ENCODE results near the gene ARID1B.

Gene ARID1B

GRCh38 chr6:157050537-157051265, 273.5 kb downstream of the ARID1B start:
- no peak for DNase-seq (ENCODE audit: low read depth in 2 of 2)

DNA sequence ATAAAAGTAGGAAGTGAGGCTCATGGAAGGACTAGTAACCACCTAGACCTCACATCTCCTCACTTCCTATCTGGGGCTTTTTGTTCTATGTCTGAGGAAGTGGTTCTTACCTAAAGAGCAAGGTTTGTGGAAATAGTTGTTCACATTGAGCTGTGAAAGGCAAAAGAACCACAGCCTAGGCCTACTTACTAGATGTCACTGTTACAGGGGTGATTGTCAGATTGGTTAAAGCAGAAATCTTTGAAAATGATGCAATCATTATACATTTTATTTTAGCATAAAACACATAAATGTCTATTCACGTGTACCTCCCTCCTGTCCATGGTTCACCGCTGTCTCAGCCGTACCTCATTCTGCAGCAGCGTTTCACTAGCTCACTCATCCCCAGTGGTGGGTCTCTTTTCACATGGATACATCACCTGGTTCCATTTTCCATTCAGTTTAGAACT, 277.4 kb downstream of the ARID1B start:
- no peak for DNase-seq (ENCODE audit: low read depth in 2 of 2)

DNA sequence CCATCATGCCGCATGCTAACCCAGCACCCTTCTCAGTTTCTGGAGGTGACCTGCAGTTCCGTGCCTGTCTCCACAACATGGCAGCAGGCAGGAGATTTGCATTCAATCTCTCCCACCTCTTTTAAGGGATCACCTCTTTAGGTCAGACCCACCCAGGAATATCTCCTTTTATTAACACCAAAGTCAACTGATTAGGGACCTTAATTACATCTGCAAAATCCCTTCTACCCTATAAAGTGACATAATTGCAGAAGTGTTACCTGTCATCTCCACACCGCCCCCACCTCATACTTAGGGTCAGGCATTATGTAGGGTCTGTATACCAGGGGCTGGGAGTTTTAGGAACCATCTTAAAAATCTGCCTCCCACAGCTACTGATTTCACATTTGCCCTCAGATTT, 278.7 kb downstream of the ARID1B start:
- DNase-seq (ENCODE audit: low read depth in 2 of 2), result no peak

GRCh38 chr6:157056275-157056674, 279.1 kb downstream of the ARID1B start:
- no peak for DNase-seq (ENCODE audit: low read depth in 2 of 2)

DNA sequence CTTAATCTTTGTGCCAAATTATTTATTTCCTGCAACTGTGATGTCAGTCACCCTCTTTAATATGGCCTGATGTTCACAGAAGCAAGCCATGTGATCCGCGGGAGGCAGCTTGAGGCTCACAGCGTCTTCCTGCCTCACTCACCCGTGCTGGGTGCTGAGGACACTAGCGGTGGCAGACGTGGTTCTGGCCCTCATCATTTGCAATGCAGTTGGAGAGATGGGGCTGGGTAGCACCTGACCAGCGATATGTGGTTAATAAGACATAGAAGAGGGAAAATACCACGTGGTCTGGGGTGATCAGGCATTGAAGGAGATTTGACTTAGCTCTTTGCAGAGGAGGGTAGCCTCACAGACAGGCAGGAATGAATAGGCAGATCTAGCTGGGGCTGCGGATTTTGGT, 281.4 kb downstream of the ARID1B start:
- no peak for DNase-seq (ENCODE audit: low read depth in 2 of 2)

GRCh38 chr6:157059781-157060180, 282.6 kb downstream of the ARID1B start:
- no peak for DNase-seq (ENCODE audit: low read depth in 2 of 2)

DNA sequence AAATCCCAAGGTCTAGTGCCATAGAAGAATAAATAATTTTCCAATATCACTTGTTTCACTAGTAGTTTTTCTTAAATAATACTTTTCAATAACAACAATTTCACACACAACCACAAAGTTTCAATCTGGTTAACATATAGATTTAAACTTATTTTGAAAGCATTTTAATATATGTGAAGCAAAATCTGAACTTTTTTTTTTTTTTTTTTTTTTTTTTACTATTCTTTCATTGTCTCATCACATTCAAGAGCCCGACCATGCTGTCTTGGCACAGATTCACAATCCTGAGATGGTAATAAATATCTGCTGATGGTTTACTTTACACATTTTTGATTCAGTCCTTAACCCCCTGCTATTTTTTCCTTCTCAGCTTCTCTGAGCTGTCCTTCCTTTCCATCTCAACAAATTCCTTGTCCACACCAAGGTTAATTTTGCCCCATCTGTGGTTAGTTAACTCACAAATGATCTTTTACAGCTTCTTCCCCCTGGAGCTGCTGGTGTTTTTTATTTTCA, 283.3 kb downstream of the ARID1B start:
- no peak for DNase-seq (ENCODE audit: low read depth in 2 of 2)

GRCh38 chr6:157061770-157062594, 284.8 kb downstream of the ARID1B start:
- no peak for DNase-seq (ENCODE audit: low read depth in 2 of 2)

GRCh38 chr6:157063176-157063905, 286.2 kb downstream of the ARID1B start:
- no peak for DNase-seq (ENCODE audit: low read depth in 2 of 2)

DNA sequence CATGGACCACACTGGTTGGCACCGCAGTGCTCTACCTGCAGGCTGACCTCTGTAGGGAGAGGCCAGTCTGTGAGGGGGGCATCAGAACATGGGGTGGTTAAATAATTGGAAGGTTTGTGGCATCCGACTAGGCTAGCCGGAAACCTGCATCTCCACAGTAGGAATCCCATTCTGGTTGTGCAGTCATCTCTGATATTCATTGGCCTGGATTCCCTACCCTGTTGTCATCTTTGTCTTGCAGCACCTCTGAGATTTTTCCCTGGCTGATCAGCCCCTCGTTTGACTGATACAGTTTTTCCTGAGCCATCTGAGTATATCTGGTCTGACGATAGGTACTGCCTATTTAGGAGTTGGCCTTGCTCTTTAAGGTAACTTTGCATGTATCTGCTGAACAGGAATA, 286.7 kb downstream of the ARID1B start:
- DNase-seq (ENCODE audit: low read depth in 2 of 2), result no peak

DNA sequence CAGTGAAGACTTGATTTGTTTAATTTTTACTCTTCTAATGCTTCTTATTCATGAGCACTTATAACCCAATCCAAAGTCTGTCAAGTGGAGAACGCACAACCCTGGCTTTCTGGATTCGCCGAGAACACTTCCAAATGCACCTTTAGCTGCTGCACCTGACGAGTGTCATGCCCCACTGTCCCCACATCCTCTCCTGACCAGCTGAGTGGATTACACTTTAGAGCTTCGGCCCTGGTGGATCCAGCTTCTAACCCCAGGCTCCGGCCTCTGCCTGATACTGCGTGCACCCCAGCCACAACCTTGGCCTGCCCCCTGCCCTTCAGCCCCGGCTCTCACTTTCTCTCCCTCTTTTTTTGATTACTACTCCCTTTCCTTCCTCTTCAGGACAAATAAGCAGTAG, 287.3 kb downstream of the ARID1B start:
- no peak for DNase-seq (ENCODE audit: low read depth in 2 of 2)

DNA sequence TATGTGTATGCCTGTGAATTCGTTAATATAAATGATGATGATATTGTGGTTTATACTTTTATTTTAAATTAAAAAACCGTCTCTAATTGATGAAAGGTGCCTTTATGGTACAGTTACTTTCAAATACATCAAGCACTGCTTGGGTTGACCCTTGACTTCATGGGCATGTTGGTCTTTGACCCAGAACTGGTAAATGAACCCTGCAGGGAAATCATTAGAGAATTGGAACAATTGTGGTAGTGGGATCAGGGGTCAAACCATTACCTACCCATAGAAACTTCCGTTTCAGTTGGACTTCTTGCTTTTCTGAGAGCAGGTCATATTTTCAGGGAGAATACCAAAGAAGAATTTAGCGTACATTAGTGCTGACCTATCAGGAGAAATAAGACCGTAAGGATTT, 288.2 kb downstream of the ARID1B start:
- DNase-seq (ENCODE audit: low read depth in 2 of 2), result no peak

DNA sequence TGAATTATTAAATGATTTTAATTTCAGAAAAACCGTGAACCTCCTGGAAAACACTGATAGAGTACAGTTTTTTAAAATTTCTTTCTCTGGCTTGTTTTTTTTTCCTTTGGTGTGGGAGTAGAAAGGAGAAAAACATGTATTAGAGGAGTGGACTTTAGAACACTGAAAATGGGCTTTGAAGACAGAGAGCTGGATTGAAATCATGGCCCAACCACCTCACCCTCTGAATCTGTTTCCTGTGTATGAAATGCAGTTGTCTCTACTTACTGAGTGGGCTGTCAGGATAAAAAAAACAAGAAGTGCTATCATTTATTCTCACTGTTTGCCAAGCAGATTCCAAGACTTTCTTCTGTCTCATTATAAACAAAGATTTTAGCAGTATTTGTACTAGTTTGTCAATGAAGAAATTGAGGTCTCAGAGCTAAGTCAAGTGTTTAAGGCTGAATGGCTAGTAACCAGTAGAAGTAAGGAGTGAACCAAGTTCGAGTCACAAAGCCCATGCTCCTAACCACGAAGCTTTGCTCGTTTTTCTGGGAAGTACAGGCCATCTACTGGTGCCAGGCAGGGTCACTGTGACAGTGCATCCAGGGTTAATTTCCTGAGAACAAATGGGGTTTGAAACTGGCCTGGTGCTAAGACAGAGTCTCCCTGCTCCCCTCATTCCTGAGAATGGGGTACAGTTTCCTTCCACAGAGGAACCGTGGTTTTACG, 289.8 kb downstream of the ARID1B start:
- DNase-seq (ENCODE audit: low read depth in 2 of 2), result no peak

DNA sequence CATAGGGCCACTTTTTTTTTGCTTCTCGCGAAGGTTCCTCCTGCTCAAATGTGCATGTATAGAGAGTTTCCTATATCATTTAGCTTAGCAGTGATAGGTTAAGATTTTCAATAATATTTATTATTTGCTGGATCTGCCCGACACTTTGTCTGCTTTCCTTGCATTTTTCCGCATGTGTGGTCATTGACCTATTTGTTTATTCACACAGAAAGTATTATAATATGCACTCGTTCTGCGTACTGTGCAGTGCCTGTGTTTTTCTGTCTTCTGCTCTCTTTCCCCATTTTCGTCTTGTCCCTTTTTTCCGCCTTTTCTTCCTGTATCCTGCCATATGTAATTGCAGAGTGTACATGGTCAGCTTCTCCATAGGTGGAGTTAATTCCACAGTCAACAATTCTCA, 290.3 kb downstream of the ARID1B start:
- DNase-seq (ENCODE audit: low read depth in 2 of 2), result no peak

DNA sequence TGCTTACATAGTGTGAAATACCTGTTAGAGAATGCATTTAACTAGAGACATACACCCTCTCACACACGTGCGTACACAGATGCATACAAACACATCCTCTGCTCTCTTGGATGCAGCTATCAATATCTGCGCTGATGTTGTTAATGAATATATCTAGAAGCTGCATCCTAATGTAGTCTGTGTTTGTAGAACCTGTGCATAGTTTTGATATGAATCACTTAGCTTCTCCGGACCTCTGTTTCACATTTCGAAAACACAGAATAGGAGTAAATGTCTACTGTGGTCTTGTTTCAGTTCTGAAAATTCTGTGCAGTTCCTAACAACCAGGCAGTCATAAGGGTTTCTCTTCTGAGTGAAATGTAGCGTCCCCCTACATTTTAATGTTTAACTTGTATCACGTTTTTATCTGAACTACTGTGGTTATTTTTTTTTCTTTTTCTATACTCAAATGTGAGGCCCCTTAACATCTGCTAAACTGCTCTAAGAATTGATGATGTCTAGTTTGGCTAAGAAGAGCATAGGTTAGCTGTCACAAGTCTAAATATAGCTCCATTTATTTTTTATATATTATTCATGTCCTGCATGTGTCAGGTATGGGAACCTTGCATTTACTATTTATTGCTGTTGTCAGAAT, 291.6 kb downstream of the ARID1B start:
- DNase-seq (ENCODE audit: low read depth in 2 of 2), result no peak

DNA sequence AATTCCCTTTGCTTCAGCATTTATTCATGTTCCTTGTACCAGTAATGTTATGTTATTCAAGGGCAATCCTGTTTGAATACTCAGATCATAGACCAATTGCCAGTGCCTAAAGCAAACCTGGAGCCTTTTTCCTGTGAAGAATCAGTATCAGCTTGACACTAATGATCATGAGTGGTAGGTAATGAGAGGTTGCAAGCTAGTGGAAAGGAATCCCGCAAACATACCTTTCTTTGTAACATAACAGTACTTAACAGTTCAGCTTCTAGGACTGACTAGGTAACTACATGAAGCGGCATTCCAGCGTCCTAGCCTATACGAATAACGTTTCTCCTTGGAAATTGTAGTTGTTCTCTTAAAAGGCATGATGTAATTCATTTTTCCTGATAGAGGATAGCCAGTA, 292.4 kb downstream of the ARID1B start:
- DNase-seq (ENCODE audit: low read depth in 2 of 2), result no peak

- DNase-seq (ENCODE audit: low read depth in 2 of 2), result no peak
These were observed 293.4 kb downstream of the ARID1B start for GRCh38 chr6:157070403-157071107.

GRCh38 chr6:157072128-157072527, 294.9 kb downstream of the ARID1B start:
- DNase-seq (ENCODE audit: low read depth in 2 of 2), result no peak

- DNase-seq (ENCODE audit: low read depth in 2 of 2), result no peak
These were observed 296.4 kb downstream of the ARID1B start for GRCh38 chr6:157073596-157073995.

DNA sequence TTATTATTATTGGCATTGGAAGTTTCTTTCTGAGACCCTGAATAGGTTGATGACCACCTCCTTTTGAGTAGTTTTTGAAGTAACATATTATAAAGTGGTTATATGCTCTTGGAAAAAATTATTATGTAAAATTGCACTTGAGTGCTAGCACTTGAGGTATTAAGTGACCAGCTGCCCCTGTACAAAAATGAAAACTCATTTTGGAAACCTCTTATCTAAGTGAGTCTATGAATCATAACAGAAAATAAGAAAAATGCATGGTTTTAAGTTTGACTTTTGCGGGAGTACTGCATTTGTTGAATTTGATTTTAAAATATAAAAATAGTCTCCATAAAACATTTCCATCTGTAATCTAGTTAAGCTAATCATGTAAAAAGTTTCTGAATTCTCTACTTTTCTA, 297.8 kb downstream of the ARID1B start:
- no peak for DNase-seq (ENCODE audit: low read depth in 2 of 2)

Measured in stimulated activated CD8-positive, alpha-beta memory T cell treated with anti-CD3 and anti-CD28 coated beads, Interleukin-2, amount 100 ng/mL, for 48 hours (primary cell).